Fibroblast of the conjunctiva (primary cell): ENCODE data around the gene RBM4.
"Not testable (repeated sequence)": the region's sequence is repeated elsewhere in the genome, so short reads cannot be mapped to it uniquely, and the experiment has no call there.

ENCODE experiments used
- DNase-seq: peaks from one replicate; pipeline ENCODE4 v3.0.0-alpha.2; 2010; ENCODE audit warnings: low read depth

The RBM4 gene

GRCh38 chr11:66617155-66617834 lies 21.2 kb upstream of the RBM4 start:
- DNase-seq = no peak

- peak; percentile 59 for DNase-seq
These were observed 19.4 kb upstream of the RBM4 start for GRCh38 chr11:66619080-66619554.

- DNase-seq = no peak
These were observed 14.1 kb upstream of the RBM4 start for GRCh38 chr11:66624450-66624849.

- DNase-seq = no peak
These were observed 13.3 kb upstream of the RBM4 start for GRCh38 chr11:66625041-66625751.

GRCh38 chr11:66625752-66626149 lies 12.8 kb upstream of the RBM4 start:
- DNase-seq = no peak

- no peak for DNase-seq
These were observed 12.1 kb upstream of the RBM4 start for GRCh38 chr11:66626382-66626781.

- no peak for DNase-seq
These were observed 11.6 kb upstream of the RBM4 start for GRCh38 chr11:66626926-66627325.

GRCh38 chr11:66628061-66628603 lies 10.4 kb upstream of the RBM4 start:
- no peak for DNase-seq

- no peak for DNase-seq
These were observed 9.1 kb upstream of the RBM4 start for GRCh38 chr11:66629356-66629755.

GRCh38 chr11:66631883-66632282 lies 6.6 kb upstream of the RBM4 start:
- DNase-seq = no peak

GRCh38 chr11:66632952-66633351 lies 5.6 kb upstream of the RBM4 start:
- DNase-seq = no peak

GRCh38 chr11:66636411-66636810 lies 2.1 kb upstream of the RBM4 start:
- no peak for DNase-seq

GRCh38 chr11:66637557-66638176 lies 836 bp upstream of the RBM4 start:
- DNase-seq = no peak

GRCh38 chr11:66639066-66639813 lies 737 bp downstream of the RBM4 start:
- no peak for DNase-seq

- DNase-seq = not testable (repeated sequence)
These were observed 1.4 kb downstream of the RBM4 start for GRCh38 chr11:66639814-66640340.

- DNase-seq = no peak
These were observed 3.3 kb downstream of the RBM4 start for GRCh38 chr11:66641834-66642233.

- no peak for DNase-seq
These were observed 5.4 kb downstream of the RBM4 start for GRCh38 chr11:66643745-66644437.

GRCh38 chr11:66646828-66647227 lies 8.3 kb downstream of the RBM4 start:
- no peak for DNase-seq

- DNase-seq = no peak
These were observed 11.4 kb downstream of the RBM4 start for GRCh38 chr11:66649903-66650302.

- no peak for DNase-seq
These were observed 12.5 kb downstream of the RBM4 start for GRCh38 chr11:66651016-66651415.

GRCh38 chr11:66652651-66653050 lies 14.1 kb downstream of the RBM4 start:
- no peak for DNase-seq
